CD4-positive, alpha-beta T cell treated with Interleukin-15 for 4 hours (primary cell): ENCODE measurements around the gene CNTRL.

Experiments used
- DNase-seq: peaks from one replicate; pipeline ENCODE4 v3.0.0-alpha.2; 2020; ENCODE audit warnings: low spot score

CNTRL gene

DNA sequence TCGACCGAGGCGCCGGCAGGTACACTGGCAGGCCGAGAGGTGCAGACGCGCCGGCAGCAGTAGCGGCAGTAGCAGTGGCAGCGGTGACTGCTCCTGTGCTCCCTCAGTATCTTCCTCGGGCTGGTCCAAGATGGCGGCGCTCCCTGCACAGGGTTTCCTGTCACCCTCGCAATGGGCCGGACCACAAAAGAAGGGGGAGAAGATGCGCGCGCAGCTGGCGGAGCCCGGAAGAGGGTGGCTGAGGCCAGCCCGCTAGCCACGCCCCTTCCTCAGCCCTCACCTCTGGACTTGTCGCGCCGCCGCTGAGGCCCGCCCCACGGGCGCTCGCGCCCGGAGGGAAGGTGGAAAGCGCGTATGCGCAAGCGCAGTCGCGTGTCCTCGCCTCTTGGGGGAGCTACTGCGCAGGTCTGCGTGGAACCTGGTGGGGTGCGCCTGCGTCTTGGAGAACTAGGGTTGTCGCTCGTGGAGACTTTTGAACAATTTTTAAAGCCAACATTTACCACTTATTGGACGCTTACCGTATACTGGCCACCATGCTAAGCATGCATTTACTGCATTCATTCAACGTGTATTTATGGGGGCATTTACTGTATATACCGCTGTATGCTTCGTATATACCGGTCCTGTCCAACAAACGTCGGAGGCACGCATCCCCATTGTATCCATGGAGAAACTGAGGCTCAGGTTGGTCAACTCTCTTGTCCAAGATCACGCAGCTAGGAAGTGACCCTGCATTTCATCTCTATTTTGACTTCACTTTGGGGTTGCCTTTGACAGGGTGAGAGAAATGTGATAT, 127.2 kb downstream of the CNTRL start, which contains the start of gene RAB14:
TSS of gene RAB14 (minus strand) at position 132 of the 796 bp plus-strand sequence. CDS start 8,457 bp downstream, outside the sequence.
- peak; percentile 100 for DNase-seq

DNA sequence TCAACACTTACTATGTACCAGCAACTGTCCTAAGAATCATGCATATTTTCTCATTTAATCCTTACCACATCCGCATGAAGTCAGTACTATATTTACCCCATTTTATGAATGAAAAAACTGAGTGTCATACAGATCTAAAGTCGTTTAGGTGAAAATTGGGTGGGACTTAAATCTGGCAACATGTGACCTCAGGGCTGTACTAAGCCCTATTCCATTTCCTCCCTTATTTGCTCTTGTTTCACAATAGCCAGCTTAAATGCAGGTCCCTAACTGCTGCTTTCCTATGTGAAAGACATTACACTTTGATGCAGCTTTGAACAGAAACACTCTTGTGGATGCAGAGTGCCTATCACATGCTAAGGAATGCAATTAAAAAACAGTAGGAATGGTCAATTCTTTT, 129.4 kb downstream of the CNTRL start:
- DNase-seq = no peak

DNA sequence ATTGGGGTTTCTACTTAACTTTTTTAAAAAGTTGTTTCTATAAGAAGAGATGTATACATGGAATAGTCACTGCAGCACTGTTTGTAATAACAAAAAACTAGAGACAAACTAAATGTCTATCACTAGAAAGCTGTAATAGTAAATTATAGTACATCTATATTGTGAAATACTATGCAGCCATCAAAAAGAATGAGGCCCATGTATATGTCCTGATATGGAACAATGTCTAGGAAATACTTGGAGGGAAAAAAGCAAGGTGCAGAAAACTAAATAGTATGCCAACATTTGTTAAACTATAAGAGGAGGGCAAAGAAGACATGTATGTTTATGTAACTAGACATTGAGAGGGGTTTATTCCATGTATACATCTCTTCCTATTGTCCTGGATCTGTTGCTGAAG, 129.9 kb downstream of the CNTRL start:
- DNase-seq = no peak

DNA sequence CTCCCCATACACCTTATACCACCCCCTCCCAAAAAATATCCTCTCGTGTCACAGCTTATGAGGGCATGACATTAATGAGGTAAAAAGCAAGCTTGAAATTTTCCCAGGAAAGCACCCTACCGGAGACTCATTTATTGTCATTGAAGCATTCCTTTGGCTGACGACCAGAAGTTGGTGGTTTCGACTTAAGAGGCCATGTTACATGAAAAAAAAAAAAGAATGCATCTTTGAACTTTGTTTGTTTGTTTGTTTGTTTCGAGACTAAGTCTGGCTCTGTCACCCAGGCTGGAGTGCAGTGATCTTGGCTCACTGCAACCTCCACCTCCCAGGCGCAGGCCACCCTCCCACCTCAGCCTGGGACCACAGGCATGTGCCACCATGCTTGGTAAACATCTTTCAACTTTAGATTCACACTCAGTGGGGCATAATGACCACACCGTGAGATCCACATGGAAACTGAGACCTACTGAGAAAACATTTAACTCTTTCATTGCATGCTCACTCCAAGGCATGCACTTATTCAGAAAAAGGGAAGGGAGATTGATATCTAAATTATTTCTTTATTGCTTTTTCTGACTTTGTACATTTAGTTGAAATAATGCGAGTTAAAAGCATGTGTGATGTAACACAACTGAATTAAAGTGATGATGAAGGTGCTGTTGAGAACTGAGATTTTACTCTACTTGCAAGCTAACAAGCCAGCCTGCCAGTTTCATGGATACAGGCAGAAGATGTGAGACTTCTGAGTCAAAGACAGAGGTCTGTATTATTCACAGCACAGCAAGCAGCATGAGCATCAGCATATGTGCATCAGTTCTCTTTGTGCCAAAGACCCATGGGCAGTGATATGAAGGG, 132.0 kb downstream of the CNTRL start:
- no peak for DNase-seq

DNA sequence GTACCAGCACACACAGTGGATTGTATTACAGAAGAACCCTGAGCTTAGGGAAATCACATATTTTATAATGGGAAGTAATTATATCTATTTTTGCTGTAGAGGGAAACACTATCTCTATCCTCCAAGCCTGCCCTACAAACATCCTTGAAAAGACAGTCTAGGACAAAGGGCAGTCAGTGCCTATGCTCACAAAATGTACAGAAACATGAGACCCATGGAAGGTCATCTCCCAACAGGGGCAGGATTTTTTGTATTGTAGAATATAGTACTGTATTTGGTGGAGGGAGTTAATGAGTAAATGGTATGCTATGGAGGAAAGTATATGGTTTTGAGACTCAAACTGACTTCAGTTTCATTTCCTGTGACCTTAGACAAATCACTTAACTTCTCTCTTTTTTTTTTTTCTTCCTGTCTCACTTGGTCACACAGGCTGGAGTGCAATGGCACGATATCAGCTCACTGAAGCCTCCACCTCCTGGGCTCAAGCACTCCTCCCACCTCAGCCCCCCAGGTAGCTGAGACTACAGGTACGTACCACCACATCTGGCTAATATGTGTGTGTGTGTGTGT, 132.7 kb downstream of the CNTRL start:
- no peak for DNase-seq

DNA sequence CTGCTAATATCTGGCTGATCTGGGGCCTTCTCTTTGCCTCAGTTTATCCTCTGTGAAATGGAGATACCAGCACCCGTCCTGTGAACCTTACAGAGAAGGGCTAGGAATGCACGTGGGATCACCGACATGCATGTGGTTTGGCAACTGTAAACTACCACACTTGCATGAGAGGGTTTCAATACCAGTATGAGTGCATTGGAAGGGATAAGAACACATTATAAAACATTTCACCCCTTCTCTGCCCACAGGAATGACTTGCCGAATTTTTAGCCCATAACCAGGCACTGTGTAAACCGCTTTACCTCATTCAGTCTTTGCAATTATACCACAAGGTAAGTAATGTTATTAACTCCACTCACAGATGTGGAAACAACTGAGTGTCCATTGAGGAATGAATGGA, 135.8 kb downstream of the CNTRL start:
- DNase-seq = no peak

DNA sequence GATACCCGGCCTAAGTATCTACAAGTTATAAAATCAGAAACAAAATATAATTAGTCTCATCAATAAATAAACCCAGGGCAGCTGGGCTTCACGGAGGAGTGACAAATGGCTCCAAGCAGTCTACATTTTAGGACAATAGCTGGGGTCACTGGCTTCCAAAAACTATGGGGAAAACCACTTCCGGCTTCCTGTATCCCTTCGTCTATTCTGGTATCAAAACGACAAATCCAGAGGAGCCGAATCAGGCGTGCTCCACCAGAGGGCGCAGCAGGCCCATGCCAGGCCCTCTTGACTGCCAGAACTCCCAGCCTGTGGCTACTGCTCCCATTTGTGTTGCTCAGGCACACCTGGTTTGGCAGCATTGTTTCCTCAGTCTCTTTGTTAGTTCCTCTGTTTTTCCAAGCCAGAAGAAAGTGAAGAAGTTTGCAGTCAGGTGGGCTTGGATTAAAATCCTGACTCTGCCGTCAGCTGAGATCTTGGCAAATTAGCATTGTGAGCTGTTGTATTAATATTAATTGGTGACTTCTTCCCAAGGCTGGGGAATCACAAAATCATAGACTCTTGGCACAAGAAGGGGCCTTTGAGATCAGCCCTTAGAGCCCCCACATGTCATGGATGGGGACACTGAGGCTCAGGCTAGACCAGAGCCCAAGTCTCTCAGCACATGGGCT, 138.5 kb downstream of the CNTRL start:
- peak; percentile 58 for DNase-seq

DNA sequence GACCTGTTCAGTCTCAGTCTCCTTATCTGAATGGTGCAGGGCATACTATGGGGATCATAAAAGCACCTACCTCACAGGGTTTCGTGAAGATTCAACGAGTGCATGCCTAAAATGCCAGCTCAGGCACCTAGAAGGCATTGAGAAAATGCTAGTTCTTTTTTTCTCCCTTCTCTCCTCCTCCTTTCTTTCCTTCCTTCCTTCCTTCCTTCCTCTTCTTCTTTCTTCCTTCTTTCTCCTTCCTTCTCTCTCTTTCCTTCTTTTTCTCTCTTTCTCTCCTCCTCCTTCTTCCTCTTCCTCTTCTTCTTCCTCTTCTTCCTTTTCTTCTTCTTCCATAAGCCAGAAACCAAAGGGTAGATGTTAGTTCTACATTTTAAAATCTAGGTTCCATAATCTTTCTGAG, 139.2 kb downstream of the CNTRL start:
- DNase-seq = no peak

DNA sequence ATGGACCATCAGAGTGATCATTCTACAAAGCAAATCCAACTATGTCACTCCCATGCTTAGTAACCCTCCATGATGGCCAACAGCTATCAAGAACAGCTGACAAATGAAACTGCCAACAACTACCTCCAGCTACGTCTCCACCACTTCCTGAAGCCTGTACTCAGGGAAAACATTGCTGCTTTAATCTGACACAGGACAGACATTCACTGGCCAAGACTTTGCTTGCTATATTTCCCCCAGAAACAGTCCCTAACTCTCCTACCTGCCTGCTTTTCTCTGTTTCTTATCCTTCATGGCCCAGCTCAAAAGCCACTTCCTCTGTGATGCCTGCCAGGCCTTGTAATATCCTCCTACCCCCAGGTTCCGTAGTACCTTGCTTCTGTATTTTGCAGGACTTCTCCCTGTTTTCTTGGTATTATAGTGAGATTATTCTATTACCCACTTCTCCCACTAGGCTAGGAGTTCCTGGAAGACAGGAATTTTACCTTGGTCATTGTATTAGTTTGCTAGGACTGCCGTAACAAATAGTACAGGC, 141.6 kb downstream of the CNTRL start:
- DNase-seq = no peak

DNA sequence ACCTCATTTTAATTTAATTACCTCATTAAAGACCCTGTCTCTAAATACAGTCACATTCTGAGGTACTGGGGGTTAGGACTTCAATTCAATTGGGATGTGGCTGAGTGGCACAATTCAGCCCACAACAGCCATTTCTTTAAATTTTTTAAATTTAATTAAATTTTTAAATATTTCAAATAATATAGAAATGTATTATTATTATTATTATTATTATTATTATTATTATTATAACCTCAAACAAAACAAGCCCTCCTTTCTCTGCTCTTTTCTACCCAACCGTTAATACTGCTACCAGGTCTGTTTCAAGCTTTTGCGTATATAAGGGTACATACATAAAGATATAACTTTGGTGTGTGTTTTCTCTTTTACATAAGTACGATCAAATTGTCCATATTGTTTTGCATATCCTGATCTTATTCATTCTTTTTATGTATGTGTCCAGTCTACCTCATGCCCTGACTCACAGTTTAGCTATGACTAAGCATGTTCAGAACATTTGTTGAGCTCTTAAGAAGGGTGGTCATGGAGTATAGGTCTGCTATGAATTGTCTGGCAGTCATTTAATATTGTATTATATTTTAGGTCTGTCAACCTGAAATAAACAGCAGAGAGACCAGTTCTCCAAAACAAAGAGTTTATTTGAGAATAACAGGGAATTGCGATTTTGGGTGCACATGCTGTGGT, 143.0 kb downstream of the CNTRL start:
- DNase-seq = no peak

DNA sequence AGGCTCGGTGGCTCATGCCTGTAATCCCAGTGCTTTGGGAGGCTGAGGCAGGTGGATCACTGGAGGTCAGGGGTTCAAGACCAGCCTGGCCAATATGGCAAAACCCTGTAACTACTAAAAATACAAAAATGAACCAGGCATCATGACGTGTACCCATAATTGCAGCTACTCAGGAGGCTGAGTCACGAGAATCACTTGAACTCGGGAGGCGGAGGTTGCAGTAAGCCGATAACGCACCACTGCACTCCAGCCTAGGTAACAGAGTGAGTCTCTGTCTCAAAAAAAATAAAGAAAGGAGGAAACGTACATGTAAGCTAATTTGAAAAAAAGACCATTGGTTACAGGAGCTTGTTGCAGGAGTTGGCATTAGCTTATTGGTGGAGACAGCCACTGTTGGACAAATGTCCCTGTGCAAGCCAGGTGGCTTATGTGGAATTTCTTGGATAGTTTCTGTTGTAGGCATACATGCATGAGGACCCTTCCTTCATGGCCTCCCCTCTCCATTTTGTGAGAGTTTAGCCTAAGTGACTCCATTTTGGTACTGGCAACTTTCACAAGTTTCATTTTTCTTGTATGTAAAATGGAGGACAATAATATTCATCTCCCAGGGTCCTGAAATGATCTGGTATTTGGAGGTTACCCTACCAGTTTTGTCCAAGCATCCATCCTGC, 143.7 kb downstream of the CNTRL start:
- no peak for DNase-seq

DNA sequence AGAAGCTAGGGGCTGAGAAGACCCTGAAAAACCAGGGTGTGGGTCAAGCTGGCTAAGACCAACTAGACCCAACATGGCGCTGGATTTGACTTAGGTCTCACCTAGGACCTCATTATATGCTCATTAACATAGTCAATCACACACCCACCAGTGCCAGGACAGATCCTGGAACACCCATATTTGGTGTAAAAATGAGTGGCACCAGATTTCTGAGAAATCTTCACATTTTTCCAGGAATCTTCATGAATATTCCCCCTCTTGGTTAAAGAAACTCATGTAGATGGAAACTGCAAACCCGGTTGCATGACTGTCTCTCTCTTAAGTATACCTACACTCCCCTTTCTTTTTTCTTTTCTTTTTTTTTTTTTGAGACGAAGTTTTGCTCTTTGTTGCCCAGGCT, 144.8 kb downstream of the CNTRL start:
- no peak for DNase-seq

DNA sequence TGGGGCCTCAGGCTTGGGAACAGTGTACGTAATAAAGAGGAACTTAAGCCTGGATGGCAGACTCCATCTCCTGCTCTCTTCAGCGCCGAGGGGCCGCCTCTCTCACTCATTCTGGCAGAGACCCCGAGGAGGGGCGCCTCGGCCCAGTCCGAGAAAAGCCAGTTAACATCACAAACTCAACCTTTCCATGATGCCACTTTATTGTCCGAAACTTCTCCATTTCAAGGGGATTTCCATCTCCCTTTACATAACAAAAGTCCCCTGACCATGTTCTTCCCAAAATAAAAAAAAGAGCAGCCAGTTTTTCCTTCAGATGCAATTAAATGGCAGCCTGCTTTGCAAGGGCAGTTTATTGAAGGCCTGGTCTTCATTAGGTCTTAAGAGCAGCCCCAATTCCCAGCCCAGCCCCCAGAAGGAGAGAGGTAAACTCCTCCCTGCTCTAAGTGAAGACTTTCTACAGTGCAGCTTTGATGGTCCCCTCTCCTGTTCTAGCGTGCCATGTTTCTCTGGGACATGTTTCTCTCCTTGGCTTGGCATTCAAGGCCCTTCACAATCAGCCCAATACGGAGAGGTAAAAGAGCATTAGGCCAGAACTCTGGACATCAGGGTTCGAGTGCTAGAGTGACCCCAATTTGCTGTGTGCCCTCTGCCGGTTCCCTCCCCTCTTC, 146.4 kb downstream of the CNTRL start:
- DNase-seq = no peak

DNA sequence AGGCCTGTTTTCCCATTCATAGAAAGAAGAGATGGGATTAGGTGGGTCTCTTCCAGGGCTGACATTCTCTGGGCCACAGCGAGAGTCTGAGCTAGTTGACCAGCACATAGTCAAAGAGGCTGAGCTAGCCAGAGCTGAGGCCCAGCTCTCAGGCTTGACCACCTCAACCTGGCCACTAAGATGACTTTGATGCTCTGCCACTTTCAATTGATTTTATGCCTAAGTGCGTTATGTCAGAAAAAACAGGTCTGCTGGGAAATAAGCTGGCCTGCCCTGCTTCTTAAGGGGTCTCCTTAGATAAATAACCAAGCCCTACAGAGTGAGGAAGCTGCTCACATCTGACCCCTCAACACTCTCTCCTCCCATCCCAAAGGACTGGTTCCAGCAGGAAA, 146.9 kb downstream of the CNTRL start:
- DNase-seq = no peak

DNA sequence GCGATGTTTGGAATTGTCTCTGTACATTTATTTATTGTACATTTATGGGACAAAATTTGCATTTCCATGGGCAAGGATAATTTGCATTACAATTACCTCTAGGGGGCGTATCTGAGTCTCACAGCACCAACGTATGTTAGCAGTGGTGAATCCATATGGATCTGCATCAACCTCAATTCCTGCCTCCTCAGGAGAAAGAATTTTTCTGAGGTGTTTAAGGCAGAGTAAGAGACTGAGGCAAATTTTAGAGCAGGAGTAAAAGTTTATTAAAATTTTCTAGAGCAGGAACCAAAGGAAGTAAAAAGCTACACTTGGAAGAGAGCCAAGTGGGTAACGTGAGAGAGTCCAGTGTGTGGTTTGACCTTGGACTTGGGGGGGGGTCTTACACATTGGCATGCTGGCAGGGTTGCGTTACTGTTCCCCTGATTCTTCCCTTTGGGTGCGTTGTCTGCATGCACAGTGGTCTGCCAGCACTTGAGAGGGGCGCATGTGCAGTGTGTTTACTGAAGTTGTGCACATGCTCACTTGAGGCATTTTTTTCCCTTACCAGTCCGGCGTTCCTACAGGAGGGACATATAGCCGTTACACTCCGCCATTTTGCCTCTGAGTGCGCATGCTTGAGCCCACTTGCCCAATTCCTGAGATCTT, 147.9 kb downstream of the CNTRL start:
- peak; percentile 25 for DNase-seq

DNA sequence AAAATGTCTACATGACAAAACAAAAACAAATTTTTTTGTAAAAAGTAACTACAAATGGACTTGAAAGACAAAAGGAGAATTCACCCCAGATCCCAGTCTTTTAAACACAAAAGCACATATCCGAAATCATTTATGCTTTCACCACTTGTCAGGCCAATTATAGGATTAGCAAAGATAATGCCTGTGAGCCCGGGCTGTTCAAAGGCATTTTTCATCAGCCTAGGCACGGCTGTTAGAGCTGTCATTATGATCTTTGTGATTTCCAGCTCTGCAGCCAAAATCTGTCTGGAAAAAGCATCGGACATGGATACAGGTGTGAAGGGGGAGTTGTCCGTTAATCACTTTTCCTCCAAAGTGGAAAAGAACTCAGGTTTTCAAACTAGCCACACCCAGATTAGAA, 150.5 kb downstream of the CNTRL start:
- DNase-seq = no peak

DNA sequence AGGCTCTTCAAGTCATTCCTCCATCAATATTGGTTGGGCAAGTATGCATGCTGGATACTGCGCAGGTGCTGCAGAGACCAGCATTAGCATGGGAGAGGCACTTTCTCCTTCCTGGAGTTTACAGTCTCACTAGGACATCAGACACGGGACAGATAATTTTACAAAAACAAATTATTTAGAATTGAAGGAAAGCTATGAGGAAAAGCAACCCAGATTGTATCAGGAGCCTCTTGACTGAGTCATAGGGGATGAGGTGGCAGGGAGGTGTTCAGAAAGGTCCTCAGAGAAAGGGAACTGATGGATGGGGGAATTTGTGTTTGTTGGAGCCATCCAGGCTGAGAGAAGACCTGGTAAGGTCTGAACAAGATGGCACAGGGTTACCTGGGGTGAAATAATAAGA, 151.4 kb downstream of the CNTRL start:
- no peak for DNase-seq
